Jurkat, Clone E6-1 (cell line): ENCODE measurements around the gene SMOC2.

Experiments used
- DNase-seq: peaks from one replicate; pipeline ENCODE4 v3.0.0-alpha.2; 2011; ENCODE audit warnings: low read depth, low spot score
- H3K4me3 ChIP-seq: 2 replicates; pipeline ENCODE4 v1.5.1; 2011; ENCODE audit warnings: mild to moderate bottlenecking, low read length, control low read depth, moderate library complexity

The SMOC2 gene

DNA sequence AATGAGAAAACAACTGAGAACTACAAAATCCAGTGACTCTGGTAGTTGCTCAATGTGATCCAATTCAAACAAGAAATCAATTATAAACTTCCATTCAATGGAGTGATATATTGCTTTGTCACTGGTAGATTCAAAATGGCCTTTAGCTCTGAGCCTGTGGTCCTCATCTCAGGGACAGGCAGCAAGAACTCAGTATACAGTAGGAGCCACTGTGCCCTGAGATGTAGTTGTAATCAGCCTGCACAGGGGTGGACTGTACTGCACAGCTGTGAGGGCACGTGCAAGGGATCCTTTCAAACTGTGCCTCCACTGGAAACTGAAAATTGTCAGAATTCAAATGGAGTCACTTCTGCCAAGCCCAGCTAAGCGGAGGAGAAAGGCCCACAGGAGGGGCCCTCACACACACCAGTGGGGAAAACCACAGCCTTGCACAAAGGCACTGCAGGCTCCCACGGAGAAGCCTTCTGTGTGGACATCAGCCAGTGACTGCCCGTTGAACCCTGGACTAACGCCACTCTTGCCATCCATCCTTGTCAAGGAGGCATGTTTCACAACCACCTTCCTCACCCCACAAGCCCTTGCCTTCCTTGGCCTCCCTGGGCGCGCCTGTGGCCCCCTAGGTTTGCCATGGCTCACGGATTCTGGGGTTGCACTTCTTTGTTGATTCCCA, 186.7 kb downstream of the SMOC2 start:
- H3K4me3 ChIP-seq, result no peak overlapping the region
- DNase-seq, result no peak

DNA sequence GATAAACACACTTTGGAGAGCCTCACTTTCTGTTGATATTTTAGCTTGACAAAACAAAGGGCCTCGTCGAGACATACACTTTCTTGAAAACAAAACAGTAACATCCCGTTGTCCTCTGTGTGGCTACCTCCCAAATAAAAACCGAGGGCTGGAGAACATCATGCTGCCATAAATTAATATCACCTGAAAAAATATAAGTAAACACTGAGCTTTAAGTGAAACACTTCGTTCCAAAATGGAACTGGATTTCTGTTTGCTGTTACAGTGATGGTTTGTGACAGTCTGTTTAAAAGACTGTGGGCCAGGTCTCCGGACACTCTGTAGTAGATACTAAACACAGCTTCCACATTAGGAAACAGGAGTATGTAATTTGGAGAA, 187.2 kb downstream of the SMOC2 start:
- DNase-seq, result no peak
- H3K4me3 ChIP-seq, result no peak overlapping the region

DNA sequence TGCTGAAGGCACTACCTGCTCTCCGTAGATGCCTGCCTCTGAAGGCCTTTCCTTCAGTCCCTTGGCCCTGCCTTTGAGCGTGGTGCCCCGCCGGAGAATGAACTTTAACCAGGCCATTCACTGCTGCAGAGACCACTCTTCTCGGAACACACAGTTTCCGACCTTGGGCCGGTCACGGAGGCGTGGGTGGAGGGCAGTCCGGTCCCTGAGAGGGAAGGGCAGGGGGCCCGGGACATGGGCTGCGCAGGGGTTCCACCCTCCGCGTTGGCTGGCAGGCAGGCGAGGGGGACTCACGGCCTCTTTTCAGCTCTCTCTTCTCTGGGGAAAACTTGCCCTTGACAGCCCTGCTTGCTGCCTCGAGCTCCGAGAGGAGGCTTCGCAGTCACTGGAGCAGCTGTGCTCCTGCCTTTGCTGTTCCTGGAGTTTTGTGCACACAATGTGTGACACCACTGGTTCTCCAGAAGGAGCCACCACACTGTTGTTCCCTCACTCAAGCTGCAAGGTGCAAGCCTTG, 187.8 kb downstream of the SMOC2 start:
- DNase-seq, result no peak
- H3K4me3 ChIP-seq, result no peak overlapping the region

DNA sequence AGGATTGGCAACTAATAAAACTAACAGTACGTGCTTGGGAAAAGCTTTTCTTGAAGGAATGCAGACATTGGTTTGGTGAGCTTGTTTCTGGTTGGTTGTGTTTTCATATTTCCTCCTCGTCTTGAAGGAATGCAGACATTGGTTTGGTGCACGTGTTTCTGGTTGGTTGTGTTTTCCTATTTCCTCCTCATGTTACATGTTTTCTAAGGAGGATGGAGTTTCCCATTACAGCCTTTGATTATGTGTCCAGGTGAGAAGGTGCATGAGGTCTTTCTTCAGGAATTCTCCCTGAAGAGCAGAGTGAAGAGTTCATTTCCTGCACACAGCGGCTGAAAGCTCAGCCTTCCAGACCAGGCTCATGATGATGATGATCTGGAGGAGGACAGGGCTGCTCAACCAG, 190.6 kb downstream of the SMOC2 start:
- no peak for DNase-seq
- no peak overlapping the region for H3K4me3 ChIP-seq

DNA sequence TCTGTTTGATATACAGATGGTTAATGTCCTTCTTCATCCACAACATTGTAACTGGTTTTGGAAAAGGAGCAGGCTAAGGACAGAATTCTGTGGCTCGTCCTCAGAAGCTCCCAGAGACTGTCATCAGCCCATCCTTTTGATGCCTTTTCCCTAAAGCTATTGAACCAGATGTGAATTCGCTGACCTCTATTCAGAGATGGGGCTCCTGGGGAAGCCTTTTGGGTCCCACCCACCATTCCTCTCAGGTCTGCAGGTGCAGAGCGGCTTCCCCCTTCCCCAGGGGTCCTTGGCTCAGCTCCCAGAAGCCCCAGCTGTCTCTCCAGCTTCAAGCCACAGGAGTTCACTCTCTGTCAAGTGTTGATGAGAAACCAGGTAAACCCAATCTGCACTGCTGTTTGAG, 191.7 kb downstream of the SMOC2 start:
- DNase-seq, result no peak
- no peak overlapping the region for H3K4me3 ChIP-seq

DNA sequence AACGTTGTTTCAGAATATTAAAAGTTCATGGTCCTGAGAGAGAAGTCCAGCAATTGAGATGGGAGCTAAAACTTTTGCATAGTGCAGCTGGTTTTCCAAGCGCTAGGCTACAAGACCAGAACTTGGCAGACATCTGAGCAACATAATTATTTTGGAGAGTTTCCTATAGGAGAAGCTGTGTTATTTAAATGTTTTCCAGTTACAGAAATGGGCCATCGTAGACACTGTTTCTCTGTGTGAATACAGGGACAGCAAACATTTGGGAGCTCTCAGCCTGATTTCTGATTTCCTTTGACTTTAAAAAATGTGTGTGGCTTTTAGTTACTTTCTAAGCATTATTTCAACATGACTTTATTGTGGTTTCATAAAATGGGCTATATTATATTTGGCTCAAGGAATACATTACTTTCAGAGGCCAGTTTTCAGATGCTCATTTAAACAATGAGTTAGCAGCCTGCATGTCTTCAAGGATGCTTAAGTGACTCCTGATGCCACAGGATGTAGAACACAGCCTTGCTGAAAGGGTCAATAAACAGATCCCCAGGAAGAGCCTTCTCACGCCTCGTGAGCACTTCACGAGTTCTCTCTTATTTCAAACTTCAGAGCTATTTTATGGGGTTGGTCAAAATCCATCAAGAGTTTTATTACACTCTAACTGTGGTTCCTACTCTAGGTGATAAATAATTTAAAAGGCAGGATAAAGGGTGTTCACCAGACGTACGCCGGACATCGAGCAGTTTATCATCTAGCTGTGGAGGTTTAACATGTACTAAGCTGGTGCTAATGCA, 193.8 kb downstream of the SMOC2 start:
- no peak overlapping the region for H3K4me3 ChIP-seq
- no peak for DNase-seq

DNA sequence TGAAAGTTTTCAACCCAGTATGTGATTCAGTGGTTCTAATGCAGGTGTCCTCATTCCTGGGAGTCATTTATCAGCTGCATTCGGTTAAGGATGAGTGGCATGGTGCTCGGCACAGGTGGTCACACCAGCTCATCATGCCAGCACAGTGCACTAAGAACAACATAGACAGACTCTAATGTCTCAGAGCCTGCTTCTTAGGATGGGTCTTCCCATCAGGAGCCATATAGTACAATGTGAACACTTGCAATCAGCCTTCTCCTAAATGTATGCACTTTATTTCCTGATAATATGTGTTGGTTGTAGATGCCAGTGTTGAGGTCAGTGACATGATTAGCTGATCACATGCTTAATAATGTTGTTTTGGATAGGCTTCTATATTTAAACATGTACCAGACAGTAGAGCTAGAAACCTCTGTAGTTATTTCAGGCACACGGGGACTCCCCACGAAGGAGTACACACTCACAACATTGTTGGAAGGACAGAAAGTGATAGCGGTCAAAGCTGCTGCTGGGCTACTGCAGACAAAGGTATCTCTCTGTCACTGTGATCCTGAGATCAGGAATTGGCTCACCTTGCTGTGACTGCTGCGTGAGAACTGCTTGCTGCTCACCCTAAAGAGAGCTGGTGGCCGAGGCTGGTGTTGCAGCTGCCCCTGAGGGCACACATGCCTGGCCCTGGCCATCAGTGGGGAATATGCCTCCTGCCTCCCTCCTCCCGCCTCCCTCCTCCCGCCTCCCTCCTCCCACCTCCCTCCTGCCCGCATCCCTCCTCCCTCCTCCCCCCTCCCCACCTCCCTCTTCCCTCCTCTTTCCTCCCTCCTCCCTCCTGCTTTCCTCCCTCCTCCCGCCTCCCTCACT, 195.4 kb downstream of the SMOC2 start:
- DNase-seq, result no peak
- H3K4me3 ChIP-seq, result no peak overlapping the region

DNA sequence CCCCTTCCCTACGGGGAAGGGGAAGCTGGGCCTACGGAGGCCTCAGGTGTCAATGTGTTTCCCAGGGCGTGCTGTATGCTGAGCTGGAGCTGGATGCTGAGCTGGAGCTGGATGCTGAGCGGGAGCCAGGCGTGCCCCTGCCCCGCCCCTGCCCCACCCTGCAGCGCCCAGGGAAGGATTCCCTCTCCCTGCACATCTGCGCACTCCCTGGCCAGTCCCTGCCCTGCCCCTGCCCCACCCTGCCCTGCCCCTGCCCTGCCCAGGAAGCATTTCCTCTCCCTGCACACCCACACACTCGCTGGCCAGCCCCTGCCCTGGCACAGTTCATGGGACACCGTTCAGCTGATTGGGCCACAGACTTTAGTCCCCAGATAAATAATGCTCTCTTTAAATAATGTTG, 196.8 kb downstream of the SMOC2 start:
- no peak for DNase-seq
- H3K4me3 ChIP-seq, result no peak overlapping the region

DNA sequence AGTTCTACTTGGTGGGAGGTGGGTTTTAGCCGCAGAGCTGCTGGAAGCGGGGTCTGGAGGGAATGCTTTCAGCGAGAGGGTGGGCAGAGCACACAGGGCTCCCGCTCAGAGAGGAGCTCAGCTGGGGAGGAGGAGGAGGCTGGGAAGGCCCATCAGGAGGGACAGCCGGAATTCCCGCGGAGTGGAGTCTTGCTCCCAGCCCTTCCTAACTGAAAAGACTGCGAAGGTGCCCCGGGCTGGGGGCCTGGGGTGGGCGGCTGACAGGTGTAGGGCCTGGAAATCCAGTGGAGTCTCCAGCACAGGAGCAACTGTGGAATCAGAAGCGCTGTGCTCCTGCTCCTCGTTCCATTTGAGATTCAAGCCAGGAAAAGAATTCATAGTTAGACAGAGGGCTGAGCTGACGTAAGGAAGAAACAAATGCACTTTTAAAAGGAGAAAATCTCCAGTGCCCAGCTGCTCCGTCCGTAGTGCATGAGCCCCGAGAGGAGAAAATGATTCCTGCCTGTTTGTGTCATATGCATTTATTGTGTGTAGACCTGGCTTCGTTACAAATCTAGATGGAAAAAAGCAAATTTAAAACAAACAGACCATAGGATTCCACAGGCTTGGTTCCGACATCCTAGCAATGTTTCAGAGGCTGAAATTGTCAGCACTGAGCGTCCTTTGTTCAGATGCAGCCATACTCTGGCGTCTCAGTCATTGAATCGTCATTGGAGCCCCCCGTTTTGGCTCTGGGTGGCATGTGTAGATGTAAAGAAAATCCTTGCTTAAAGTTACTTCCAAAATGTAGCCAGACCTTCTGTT, 197.7 kb downstream of the SMOC2 start:
- DNase-seq, result no peak
- no peak overlapping the region for H3K4me3 ChIP-seq

DNA sequence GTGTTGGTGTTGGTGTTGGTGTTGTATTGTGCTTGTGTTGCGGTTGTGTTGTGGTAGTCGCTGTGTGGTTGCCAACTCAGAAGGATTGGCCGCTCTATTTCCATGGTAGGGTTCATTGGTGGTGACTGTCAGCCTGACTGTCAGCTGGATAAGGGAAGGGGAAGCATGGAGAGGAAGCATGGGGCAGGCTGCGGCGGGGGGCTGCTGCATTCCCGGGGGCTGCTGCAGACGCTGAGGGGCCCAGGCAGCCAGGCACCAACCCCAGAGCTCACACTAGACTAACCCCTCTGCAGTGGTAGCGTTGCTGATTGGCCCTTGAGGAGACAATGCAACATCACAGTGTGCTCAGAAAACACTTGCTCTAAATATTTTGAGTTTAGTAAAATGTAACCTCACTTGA, 199.2 kb downstream of the SMOC2 start:
- no peak overlapping the region for H3K4me3 ChIP-seq
- no peak for DNase-seq

DNA sequence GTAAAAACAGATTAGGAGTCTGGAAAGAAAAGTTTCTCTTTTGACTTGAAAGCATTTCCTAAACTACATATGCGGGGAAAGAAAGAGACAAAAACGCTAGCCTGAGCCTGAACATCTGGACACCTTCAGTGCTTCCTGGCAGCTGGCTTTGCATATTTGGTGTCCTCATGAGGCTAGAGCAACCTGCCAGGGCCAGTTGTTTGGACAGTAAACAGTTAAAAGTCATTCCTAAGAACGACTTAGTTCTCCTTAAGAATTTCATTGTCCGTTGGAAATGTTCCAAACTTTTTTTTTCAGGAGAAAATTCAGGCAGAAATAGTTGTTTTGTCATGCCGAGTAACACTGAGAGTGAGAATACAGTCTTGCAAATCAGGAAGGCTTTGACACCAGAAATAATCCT, 199.8 kb downstream of the SMOC2 start:
- H3K4me3 ChIP-seq, result no peak overlapping the region
- no peak for DNase-seq

DNA sequence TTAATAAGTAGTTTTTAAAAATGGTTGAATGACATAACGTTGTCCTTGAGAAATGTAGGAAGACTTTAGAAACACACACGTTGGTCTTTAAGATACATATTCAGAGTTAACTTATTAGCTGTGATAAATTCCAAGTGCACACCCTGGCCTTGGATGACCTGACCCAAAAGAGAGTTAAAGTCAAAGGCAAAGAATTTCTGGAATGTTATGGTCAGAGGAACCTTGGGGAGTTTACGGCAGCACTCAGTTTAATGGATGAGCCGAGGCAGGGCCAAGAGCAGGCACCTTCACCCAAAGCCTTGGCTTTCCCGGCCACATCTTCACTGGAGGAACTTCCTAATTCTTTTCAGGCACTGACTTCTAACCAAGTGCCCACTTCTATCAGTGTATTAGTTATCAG, 200.5 kb downstream of the SMOC2 start:
- no peak overlapping the region for H3K4me3 ChIP-seq
- DNase-seq, result no peak

DNA sequence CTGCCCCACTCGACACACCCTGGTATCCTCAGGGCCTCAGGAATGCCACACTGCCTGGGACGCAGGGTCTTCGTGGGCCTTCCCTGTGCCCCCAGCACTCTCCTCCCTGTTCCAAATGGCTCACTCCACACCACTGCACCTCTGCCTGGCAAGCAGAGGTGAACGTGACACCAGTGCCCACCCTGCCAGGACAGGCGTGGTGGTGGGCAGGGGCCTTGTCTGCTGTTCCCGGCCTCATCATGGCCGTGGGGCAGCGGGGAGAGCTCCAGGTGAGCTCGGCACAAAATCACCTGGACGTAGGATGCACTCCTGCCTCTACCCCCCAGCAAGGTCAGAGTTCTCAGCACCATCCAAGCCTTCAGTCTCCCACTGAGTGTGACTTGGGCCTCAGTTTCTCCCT, 202.4 kb downstream of the SMOC2 start:
- no peak overlapping the region for H3K4me3 ChIP-seq
- no peak for DNase-seq

DNA sequence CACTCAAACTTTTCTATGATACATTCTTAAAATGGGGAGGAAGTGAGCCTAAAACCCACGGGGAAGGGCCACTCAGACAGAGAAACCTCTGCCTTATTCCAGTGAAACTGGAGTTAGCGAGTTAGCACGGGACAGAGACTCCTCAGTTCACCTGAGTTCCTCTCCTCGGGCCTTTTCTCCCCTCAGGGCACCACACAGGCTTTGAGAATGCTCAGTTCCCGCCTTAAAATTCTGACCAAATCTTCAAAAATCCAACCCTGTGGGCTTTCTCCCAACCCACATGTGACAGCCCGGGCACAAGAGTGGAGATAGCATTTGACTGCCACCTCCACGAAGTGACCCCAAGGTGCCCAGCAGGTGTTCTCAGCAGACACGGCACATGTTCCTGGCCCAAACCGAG, 204.3 kb downstream of the SMOC2 start:
- no peak overlapping the region for H3K4me3 ChIP-seq
- no peak for DNase-seq

DNA sequence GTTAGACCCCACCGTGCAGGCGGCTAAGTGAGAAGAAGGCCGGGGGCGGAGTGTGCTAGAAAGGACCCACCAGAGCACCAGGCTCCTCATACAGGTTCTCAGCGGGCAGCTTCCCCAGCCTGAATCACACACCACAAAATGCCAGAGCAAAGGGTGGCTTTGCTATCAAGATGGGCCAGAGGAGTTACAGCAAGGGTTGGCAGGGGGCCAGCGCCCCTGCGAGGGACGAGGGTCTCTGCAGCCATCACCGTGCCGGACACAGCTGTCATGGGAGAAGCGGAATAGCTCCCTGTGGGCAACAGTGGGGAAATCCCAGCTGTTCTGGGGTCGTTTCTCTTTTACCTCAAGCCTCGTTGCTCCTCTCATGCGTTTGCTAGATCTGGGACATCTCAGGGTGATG, 206.3 kb downstream of the SMOC2 start:
- no peak for DNase-seq

DNA sequence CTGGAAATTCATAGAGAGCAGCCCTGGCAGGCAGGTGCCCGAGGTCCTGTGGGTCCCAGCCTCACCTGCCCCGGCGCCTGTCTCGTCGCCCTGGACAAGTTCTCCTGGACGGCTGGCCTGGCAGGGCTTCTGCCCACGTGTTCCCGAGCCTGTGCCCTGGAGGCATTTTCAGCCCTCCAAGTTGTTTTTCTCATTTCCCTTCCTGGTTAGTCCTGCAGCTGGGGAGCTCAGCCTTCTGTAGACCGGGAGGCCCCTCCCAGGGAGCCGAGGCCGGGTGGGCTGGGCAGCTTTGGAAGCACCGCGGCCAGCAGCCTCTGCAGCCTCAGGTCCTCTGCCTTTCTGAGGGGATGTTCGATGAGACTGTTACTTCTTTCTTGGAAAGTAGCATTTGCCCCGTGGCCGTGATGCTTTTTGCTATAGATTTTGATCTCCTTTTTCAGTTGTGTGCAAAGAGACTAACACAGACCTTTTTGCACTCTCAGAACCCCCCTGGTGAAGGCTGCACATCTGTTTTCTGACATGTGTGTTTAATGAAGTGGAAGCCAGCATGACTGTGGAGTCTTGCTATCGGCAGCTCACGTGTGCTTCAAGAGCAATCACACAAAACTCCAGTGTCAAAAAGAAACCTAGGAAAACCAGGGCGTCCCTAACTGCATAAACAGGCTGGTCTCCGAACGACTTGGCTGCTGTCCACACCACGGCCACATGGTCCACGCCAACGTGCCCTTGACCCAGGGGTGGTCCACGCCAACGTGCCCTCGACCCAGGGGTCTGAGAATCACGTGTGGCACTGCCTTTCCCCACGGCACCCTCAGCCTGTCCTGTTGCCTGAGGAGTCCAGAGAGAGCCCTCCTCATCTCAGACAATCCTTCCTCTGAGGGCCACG, 207.5 kb downstream of the SMOC2 start:
- H3K4me3 ChIP-seq, result no peak overlapping the region
- DNase-seq, result no peak

More for the DNA sequence above, 206.3 kb downstream of the SMOC2 start:
- no peak overlapping the region for H3K4me3 ChIP-seq

DNA sequence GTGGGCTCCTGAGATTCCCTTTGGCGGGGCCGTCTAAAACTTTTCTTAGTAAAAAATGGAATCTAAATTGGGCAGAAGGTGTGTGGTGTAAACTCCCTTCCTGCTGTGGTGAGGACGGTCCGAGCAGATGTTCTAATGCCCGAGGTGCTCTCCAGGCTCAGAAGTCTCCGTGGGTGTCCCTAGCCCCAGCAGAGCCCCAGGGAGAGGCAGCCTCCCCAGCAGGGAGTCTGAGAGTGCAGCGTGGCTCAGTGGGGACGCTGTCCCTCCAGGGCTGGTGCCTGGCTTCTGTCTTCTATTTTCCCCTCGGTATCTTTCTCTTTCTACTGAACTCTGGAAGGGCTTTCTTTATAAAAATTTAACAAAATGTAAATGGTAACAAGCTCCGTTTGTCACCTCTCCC, 208.2 kb downstream of the SMOC2 start:
- no peak for DNase-seq
- H3K4me3 ChIP-seq, result no peak overlapping the region

DNA sequence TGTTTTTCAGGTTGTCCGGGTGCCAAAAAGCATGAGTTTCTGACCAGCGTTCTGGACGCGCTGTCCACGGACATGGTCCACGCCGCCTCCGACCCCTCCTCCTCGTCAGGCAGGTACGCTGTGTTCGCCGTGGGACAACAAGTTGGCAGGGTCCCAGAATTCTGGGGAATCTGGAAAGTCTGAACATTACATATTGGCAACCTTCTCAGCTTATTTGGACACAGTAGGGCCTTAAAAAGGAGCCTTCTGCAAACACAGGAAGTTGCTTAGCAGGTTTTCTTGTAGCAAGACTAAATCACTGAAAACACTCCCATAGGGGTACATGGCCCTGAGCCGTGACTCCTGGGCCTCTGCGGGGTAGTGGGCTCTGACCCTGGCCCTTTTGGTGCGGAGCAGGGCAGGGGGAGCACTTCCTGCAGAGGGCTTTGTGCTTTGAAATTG, 209.7 kb downstream of the SMOC2 start:
- DNase-seq, result no peak
- no peak overlapping the region for H3K4me3 ChIP-seq
